KMS-11 (cell line): Measurements from ENCODE around the gene RBM38.

Experiments
- H2AFZ ChIP-seq: fragments of 200-600 bp; sonication (generic); 2 replicates; pipeline ENCODE4 v1.6.1; 2016; ENCODE audit warnings: antibody characterized with exemption, mixed run types, low read depth
- H3K27ac ChIP-seq: fragments of 200-600 bp; sonication (generic); 2 replicates; pipeline ENCODE4 v1.6.1; 2016; ENCODE audit warnings: mild to moderate bottlenecking, mixed run types
- H3K27me3 ChIP-seq: fragments of 200-600 bp; sonication (generic); 2 replicates; pipeline ENCODE4 v1.6.1; 2017; ENCODE audit warnings: mild to moderate bottlenecking, low read depth, mixed run types, moderate library complexity; ENCODE audit not compliant: insufficient read depth
- H3K36me3 ChIP-seq: fragments of 200-600 bp; sonication (generic); 2 replicates; pipeline ENCODE4 v1.6.1; 2017; ENCODE audit warnings: mild to moderate bottlenecking, mixed run types; ENCODE audit not compliant: insufficient read depth
- H3K4me1 ChIP-seq: fragments of 200-600 bp; sonication (generic); 2 replicates; pipeline ENCODE4 v1.6.1; 2016; ENCODE audit warnings: mild to moderate bottlenecking, low read depth, mixed run types; ENCODE audit not compliant: poor library complexity, severe bottlenecking
- H3K4me2 ChIP-seq: fragments of 200-600 bp; sonication (generic); 2 replicates; pipeline ENCODE4 v1.7.0; 2016; ENCODE audit warnings: mild to moderate bottlenecking, mixed run types
- H3K4me3 ChIP-seq: fragments of 200-600 bp; sonication (generic); IDR thresholded peaks from 2 replicates; pipeline ENCODE4 v1.6.1; 2017; ENCODE audit warnings: low read depth, low read length, mixed read lengths; ENCODE audit not compliant: insufficient read depth
- H3K79me2 ChIP-seq: fragments of 200-600 bp; sonication (generic); 2 replicates; pipeline ENCODE4 v1.6.1; 2016; ENCODE audit warnings: low read depth, mixed run types; ENCODE audit not compliant: insufficient read depth
- H3K9ac ChIP-seq: fragments of 200-600 bp; sonication (generic); 2 replicates; pipeline ENCODE4 v1.6.1; 2016; ENCODE audit warnings: mild to moderate bottlenecking, mixed run types
- H4K20me1 ChIP-seq: fragments of 200-600 bp; sonication (generic); 2 replicates; pipeline ENCODE4 v1.6.1; 2016; ENCODE audit warnings: mild to moderate bottlenecking, mixed run types; ENCODE audit not compliant: insufficient read depth
- CTCF ChIP-seq: fragments of 200-600 bp; sonication (generic); conservative IDR thresholded peaks from 2 replicates; pipeline ENCODE4 v1.6.1; 2017; ENCODE audit warnings: low read depth, mild to moderate bottlenecking, antibody characterized with exemption, low read length, moderate library complexity, mixed read lengths

RBM38 gene

GRCh38 chr20:57384486-57384885, 6.7 kb upstream of the RBM38 start:
- H3K36me3 ChIP-seq: no peaks in the 10 kb centered on the region
- H3K9ac ChIP-seq: no peak overlapping the region
- H3K4me2 ChIP-seq: no peak overlapping the region
- H3K79me2 ChIP-seq: no peaks in the 10 kb centered on the region
- H3K27me3 ChIP-seq: no peaks in the 10 kb centered on the region
- H4K20me1 ChIP-seq: no peaks in the 10 kb centered on the region
- H3K4me1 ChIP-seq: peaks cover 17% of the 10 kb centered on the region
- no peak overlapping the region for H3K27ac ChIP-seq
- no peak overlapping the region for H3K4me3 ChIP-seq
- no peak overlapping the region for H2AFZ ChIP-seq
- TF ChIP-seq CTCF: no peak

- Histone ChIP-seq H3K27me3 (no peaks in the 10 kb centered on the region), H3K4me3 (no peak overlapping the region), H3K27ac (no peak overlapping the region), H3K4me1 (peaks cover 24% of the 10 kb centered on the region), H3K9ac (no peak overlapping the region), H3K36me3 (no peaks in the 10 kb centered on the region), H3K79me2 (no peaks in the 10 kb centered on the region), H3K4me2 (no peak overlapping the region), H4K20me1 (no peaks in the 10 kb centered on the region), H2AFZ (no peak overlapping the region)
- TF ChIP-seq CTCF: no peak
Measured at GRCh38 chr20:57384953-57385761, 6.0 kb upstream of the RBM38 start.

- Histone ChIP-seq H3K27ac (no peak overlapping the region), H3K36me3 (no peaks in the 10 kb centered on the region)
- no peak for TF ChIP-seq CTCF
Measured at GRCh38 chr20:57385940-57386339, 5.3 kb upstream of the RBM38 start.

GRCh38 chr20:57386762-57387161, 4.4 kb upstream of the RBM38 start:
- Histone ChIP-seq H3K27ac (no peak overlapping the region), H4K20me1 (no peaks in the 10 kb centered on the region), H3K4me1 (peaks cover 26% of the 10 kb centered on the region), H3K4me3 (no peak overlapping the region), H3K36me3 (no peaks in the 10 kb centered on the region), H3K27me3 (no peaks in the 10 kb centered on the region), H3K9ac (no peak overlapping the region), H2AFZ (no peak overlapping the region), H3K4me2 (no peak overlapping the region), H3K79me2 (no peaks in the 10 kb centered on the region)
- TF ChIP-seq CTCF: no peak

More at GRCh38 chr20:57385940-57386339, 5.3 kb upstream of the RBM38 start:
- Histone ChIP-seq H2AFZ (no peak overlapping the region), H4K20me1 (no peaks in the 10 kb centered on the region), H3K4me3 (no peak overlapping the region), H3K4me2 (no peak overlapping the region), H3K4me1 (peaks cover 30% of the 10 kb centered on the region), H3K27me3 (no peaks in the 10 kb centered on the region), H3K79me2 (no peaks in the 10 kb centered on the region), H3K9ac (no peak overlapping the region)
